ENCODE results near the gene RPLP2. TPM values are rescaled to one million over a fixed set of nuclear protein-coding genes. Genes with fewer than 3 reads are reported as not detected.
A peak's percentile ranks its signal among the peaks of the same experiment; 100 is the strongest.

RPLP2 gene
- total RNA-seq, 1 experiment from 2014 or later = 1,145 TPM

- DNase-seq (ENCODE audit: low read depth) = no peak
Measured at GRCh38 chr11:821512-822371, 12.0 kb downstream of the RPLP2 start.

GRCh38 chr11:823441-824291 is 13.9 kb downstream of the RPLP2 start:
- DNase-seq (ENCODE audit: low read depth) = no peak

DNA sequence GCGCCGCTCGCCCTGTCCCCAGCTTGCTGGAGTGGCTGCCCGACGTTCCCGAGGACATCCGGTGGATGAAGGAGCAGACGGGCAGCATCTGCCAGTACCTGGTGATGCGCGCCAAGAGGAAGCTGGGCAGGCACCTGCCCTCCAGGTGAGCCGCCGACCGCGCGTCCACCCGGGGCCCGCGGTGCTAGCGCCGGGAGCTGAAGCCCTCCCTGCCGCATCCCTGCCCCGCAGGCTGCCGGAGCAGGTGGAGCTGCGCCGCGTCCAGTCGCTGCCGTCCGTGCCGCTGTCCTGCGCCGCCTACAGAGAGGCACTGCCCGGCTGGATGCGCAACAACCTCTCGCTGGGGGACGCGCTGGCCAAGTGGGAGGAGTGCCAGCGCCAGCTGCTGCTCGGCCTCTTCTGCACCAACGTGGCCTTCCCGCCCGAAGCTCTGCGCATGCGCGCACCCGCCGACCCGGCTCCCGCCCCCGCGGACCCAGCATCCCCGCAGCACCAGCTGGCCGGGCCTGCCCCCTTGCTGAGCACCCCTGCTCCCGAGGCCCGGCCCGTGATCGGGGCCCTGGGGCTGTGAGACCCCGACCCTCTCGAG is 14.6 kb downstream of the RPLP2 start:
- DNase-seq (ENCODE audit: low read depth) = no peak

DNA sequence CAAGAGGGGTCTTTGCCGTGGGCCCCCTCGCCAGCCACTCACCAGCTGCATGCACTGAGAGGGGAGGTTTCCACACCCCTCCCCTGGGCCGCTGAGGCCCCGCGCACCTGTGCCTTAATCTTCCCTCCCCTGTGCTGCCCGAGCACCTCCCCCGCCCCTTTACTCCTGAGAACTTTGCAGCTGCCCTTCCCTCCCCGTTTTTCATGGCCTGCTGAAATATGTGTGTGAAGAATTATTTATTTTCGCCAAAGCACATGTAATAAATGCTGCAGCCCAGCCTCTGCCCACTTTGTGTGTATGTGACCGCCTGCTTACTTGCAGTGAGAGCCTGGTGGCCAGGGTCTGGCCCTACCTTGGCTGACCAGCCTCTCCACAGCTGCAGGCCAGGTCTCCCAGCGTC is 15.2 kb downstream of the RPLP2 start:
- DNase-seq (ENCODE audit: low read depth) = no peak

GRCh38 chr11:825366-826226 is 15.8 kb downstream of the RPLP2 start:
- no peak for DNase-seq (ENCODE audit: low read depth)

- DNase-seq (ENCODE audit: low read depth) = no peak
Measured at GRCh38 chr11:826227-826621, 16.5 kb downstream of the RPLP2 start.

DNA sequence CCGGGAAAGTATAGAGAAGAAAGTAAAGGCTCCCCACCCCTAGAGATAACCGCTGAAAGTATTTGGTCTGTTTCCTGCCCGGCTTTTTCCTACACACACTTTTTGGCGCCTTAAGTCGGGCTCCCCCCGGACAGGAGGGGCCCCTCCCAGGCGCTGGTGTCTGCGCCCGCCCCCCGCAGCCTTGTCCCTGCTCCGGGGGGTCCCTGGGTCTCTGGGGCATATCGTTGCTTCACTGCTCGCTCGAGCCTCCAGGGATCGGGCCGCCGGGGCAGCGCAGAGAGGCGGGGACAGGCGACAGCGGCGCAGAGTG is 17.0 kb downstream of the RPLP2 start:
- no peak for DNase-seq (ENCODE audit: low read depth)

GRCh38 chr11:827146-827896 is 17.6 kb downstream of the RPLP2 start:
- DNase-seq (ENCODE audit: low read depth) = no peak

DNA sequence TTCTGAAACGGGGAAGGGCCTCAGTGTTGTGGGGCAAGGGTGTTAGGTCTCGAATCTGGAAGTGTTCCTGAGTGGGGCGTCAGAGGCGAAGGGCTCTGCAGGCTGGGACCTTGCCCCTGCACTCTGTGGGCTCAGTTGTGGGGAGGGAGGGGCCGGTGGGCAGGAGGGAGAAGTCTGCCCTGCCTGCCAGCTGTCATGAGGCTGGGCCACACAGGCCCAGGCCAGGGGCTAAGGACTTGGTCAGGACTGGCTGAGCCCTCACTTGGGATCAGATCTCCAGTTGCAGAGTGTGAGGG is 18.1 kb downstream of the RPLP2 start, which contains the start of gene CRACR2B:
TSS of gene CRACR2B (plus strand) at position 23 of the 296 bp plus-strand sequence. CDS start 689 bp downstream, outside the sequence.
- no peak for DNase-seq (ENCODE audit: low read depth)

DNA sequence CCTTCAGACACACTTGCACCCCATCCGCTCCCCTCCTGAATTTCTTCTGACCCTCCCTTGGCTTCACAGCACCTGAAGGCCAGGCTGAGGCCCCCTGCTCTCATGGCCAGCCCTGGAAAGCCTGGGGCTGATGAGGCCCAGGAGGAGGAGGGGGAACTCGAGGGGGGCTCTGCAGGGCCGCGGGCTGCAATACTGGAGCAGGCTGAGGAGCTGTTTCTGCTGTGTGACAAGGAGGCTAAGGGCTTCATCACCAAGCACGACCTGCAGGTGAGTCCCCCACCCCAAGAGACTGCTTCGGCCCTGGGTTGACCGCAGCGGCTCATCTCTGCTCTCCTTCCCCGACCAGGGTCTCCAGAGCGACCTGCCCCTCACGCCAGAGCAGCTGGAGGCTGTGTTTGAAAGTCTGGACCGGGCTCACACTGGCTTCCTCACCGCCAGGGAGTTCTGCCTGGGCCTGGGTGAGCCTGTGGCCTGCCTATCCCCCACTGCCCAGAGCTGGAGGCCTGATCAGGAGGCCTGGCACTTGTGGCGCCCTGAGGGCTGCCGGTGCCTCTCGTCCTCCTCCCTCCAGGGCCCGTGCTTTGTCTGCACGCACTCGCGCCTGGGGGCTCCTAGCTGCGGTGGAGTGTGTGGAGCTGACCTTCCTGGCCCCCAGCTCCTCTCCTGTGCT is 18.9 kb downstream of the RPLP2 start:
- DNase-seq (ENCODE audit: low read depth) = no peak

- no peak for DNase-seq (ENCODE audit: low read depth)
Measured at GRCh38 chr11:829176-829846, 19.5 kb downstream of the RPLP2 start.

DNA sequence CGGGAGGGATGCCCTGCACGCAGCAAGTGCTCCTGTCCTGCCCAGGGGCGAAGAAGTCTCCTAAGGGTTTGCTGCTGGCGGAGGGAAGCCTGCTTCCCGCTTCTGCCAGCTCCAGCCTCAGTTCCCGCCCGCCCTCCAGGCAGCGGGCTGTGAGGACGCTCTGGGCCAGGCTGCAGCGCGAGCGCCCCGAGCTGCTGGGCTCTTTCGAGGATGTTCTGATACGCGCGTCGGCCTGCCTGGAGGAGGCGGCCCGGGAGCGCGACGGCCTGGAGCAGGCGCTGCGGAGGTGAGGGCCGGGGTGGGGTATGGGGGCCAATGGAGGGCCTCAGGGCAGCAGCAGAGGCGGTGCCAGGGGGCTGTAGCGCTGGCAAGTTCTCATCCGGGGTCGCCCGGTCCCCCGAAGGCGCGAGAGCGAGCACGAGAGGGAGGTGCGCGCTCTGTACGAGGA is 20.1 kb downstream of the RPLP2 start:
- no peak for DNase-seq (ENCODE audit: low read depth)

DNA sequence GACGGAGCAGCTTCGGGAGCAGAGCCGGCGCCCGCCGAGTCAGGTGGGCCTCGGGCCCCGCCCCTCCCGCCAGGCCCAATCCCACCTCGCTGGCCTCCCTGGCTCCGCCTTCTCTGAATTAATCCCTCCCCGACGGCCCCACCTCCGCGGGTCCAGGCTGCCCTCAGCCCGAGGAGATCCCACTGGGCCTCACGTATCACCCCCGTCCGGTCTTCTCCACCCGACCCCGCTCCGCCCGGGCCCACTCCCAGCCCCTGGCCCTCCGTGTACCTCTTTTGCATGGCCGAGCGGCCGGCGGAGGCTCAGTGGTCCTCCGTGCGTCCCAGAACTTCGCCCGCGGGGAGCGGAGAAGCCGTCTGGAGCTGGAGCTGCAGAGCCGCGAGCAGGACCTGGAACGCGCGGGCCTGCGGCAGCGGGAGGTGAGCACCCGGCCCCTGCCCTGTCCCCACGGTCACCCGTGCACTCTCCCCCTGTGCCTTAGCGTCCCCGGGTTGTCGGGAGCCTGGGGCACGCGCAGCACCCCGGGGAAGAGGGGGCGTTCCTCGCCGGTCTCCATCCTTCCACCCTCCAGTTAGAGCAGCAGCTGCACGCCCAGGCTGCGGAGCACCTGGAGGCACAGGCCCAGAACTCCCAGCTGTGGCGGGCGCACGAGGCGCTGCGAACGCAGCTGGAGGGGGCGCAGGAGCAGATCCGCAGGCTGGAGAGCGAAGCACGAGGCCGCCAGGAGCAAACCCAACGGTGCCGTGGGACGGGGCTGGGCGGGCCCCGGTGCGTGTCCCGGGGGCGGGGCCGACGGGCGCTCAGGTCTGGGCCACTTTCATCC is 20.7 kb downstream of the RPLP2 start:
- no peak for DNase-seq (ENCODE audit: low read depth)

- peak; percentile 89 for DNase-seq (ENCODE audit: low read depth)
Measured at GRCh38 chr11:831118-831864, 21.5 kb downstream of the RPLP2 start.

DNA sequence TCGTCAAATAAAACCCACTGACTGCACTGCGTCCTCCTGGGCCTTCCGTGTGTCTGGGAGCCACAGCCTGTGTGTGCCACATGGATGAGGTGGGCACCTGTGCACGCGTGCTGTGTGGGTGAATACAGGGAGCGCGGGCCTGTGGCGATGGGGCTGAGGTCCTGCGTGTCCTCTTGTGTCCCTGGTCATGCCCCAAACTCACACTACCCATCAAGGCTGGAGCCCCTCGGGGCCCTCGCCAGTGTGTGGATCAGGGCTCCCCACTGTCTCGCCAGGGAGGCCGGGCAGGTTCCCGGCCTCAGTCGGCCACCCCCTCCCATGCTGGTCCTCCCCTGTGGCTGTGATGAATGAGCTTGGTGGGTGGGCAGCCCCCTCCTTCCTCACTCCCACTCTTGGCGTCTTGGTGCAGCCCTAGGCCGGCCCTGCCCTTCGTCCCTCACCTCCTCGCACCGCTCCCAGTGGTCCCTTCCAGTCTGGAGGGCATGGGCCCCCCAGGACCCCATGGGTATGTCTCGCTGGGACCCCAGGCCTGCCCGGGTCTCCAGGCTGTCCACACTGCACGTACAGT is 22.3 kb downstream of the RPLP2 start:
- DNase-seq (ENCODE audit: low read depth) = no peak

GRCh38 chr11:832529-833113 is 22.9 kb downstream of the RPLP2 start, which contains the start of gene CD151:
TSS of gene CD151 (plus strand) at chr11:832952. CDS start at chr11:836070, 3,118 bp downstream.
- peak; percentile 66 for DNase-seq (ENCODE audit: low read depth)

Data from HT1080 (cell line).